ENCODE measurements around the gene KEAP1.
A peak's percentile ranks its signal among the peaks of the same experiment; 100 is the strongest.
"Not testable (repeated sequence)": the region's sequence is repeated elsewhere in the genome, so short reads cannot be mapped to it uniquely, and the experiment has no call there.

The KEAP1 gene

GRCh38 chr19:10503002-10503789 lies at the start of gene KEAP1:
KEAP1 (minus strand) TSS chr19:10503356; CDS start chr19:10500033, 3,323 bp downstream.
- DNase-seq (ENCODE audit: low read depth) = no peak

- no peak for DNase-seq (ENCODE audit: low read depth)
These were observed 49.4 kb upstream of the KEAP1 start for GRCh38 chr19:10552510-10553053.

- DNase-seq (ENCODE audit: low read depth) = no peak
These were observed 48.6 kb upstream of the KEAP1 start for GRCh38 chr19:10551698-10552301.

- DNase-seq (ENCODE audit: low read depth) = not testable (repeated sequence)
These were observed 47.9 kb upstream of the KEAP1 start for GRCh38 chr19:10551006-10551405.

GRCh38 chr19:10550336-10550735 lies 47.2 kb upstream of the KEAP1 start:
- no peak for DNase-seq (ENCODE audit: low read depth)

GRCh38 chr19:10549733-10550132 lies 46.6 kb upstream of the KEAP1 start:
- DNase-seq (ENCODE audit: low read depth) = no peak

GRCh38 chr19:10548746-10549276 lies 45.7 kb upstream of the KEAP1 start:
- no peak for DNase-seq (ENCODE audit: low read depth)

- DNase-seq (ENCODE audit: low read depth) = no peak
These were observed 43.7 kb upstream of the KEAP1 start for GRCh38 chr19:10546817-10547216.

GRCh38 chr19:10544753-10545251 lies 41.6 kb upstream of the KEAP1 start:
- no peak for DNase-seq (ENCODE audit: low read depth)

GRCh38 chr19:10544242-10544752 lies 41.1 kb upstream of the KEAP1 start:
- DNase-seq (ENCODE audit: low read depth) = no peak

GRCh38 chr19:10543420-10544241 lies 40.5 kb upstream of the KEAP1 start, which contains the start of gene ATG4D:
ATG4D (plus strand) TSS chr19:10543904; CDS start chr19:10544091, 187 bp downstream.
- no peak for DNase-seq (ENCODE audit: low read depth)

GRCh38 chr19:10543059-10543419 lies 39.9 kb upstream of the KEAP1 start:
- DNase-seq (ENCODE audit: low read depth) = no peak

GRCh38 chr19:10539016-10539415 lies 35.9 kb upstream of the KEAP1 start:
- not testable (repeated sequence) for DNase-seq (ENCODE audit: low read depth)

GRCh38 chr19:10538204-10538983 lies 35.2 kb upstream of the KEAP1 start:
- DNase-seq (ENCODE audit: low read depth) = no peak

GRCh38 chr19:10537668-10538067 lies 34.5 kb upstream of the KEAP1 start:
- no peak for DNase-seq (ENCODE audit: low read depth)

- no peak for DNase-seq (ENCODE audit: low read depth)
These were observed 32.5 kb upstream of the KEAP1 start for GRCh38 chr19:10535613-10536012.

GRCh38 chr19:10533646-10534386 lies 30.7 kb upstream of the KEAP1 start:
- peak; percentile 96 for DNase-seq (ENCODE audit: low read depth)

GRCh38 chr19:10532457-10532856 lies 29.3 kb upstream of the KEAP1 start:
- no peak for DNase-seq (ENCODE audit: low read depth)

GRCh38 chr19:10526887-10527286 lies 23.7 kb upstream of the KEAP1 start:
- DNase-seq (ENCODE audit: low read depth) = not testable (repeated sequence)

GRCh38 chr19:10525636-10526035 lies 22.5 kb upstream of the KEAP1 start:
- DNase-seq (ENCODE audit: low read depth) = no peak

All from GM04503 (cell line).